NCI-H460 (cell line): Measurements from ENCODE around the gene EWSR1. TPM values are rescaled to one million over a fixed set of nuclear protein-coding genes. Genes with fewer than 3 reads are reported as not detected.
"Not testable (repeated sequence)": the region's sequence is repeated elsewhere in the genome, so short reads cannot be mapped to it uniquely, and the experiment has no call there.

ENCODE experiments used
- DNase-seq: peaks from one replicate; pipeline ENCODE4 v3.0.0-alpha.2; 2016; ENCODE audit warnings: low read depth; ENCODE audit errors: extremely low read depth
- total RNA-seq: library from RNA; depleted of rRNA; stranded (reverse); fragments of >200 nt; shearing (Covaris generic); gene quantifications from 2 replicates; pipeline ENCODE4 v1.2.3, GENCODE V29; 2014

The EWSR1 gene
- total RNA-seq, 1 experiment from 2014 or later, result 176 TPM

GRCh38 chr22:29245626-29246385 is 22.3 kb upstream of the EWSR1 start:
- peak; percentile 47 for DNase-seq

GRCh38 chr22:29247891-29248290 is 20.2 kb upstream of the EWSR1 start:
- not testable (repeated sequence) for DNase-seq

- DNase-seq, result no peak
Observed at GRCh38 chr22:29251265-29251664, 16.8 kb upstream of the EWSR1 start.

GRCh38 chr22:29251981-29252911 is 15.8 kb upstream of the EWSR1 start:
- no peak for DNase-seq

- DNase-seq, result no peak
Observed at GRCh38 chr22:29253561-29254285, 14.3 kb upstream of the EWSR1 start.

- DNase-seq, result no peak
Observed at GRCh38 chr22:29254286-29254660, 13.8 kb upstream of the EWSR1 start.

- DNase-seq, result no peak
Observed at GRCh38 chr22:29255064-29255621, 12.9 kb upstream of the EWSR1 start.

GRCh38 chr22:29256606-29257325 is 11.3 kb upstream of the EWSR1 start:
- DNase-seq, result no peak

- DNase-seq, result no peak
Observed at GRCh38 chr22:29257751-29258181, 10.3 kb upstream of the EWSR1 start.

- DNase-seq, result no peak
Observed at GRCh38 chr22:29258407-29259252, 9.4 kb upstream of the EWSR1 start.

- no peak for DNase-seq
Observed at GRCh38 chr22:29259253-29259899, 8.7 kb upstream of the EWSR1 start.

GRCh38 chr22:29260031-29260560 is 8.0 kb upstream of the EWSR1 start:
- DNase-seq, result no peak

- DNase-seq, result no peak
Observed at GRCh38 chr22:29260601-29261315, 7.3 kb upstream of the EWSR1 start.

- no peak for DNase-seq
Observed at GRCh38 chr22:29263791-29264276, 4.2 kb upstream of the EWSR1 start.

- no peak for DNase-seq
Observed at GRCh38 chr22:29265305-29265704, 2.8 kb upstream of the EWSR1 start.

- DNase-seq, result no peak
Observed at GRCh38 chr22:29265929-29266328, 2.1 kb upstream of the EWSR1 start.
